Measurements from ENCODE around the gene QRFPR. TPM values are rescaled to one million over a fixed set of nuclear protein-coding genes. Genes with fewer than 3 reads are reported as not detected.

Gene QRFPR
- not detected in 2 replicates for total RNA-seq

GRCh38 chr4:121380776-121381462 is at the start of gene QRFPR:
Gene QRFPR, minus strand, starts transcription at chr4:121381018. Its CDS starts 371 bp downstream, at chr4:121380647.

Other genes starting within 250 kb of the QRFPR start
- 0.20 and 0.26 TPM in 2 replicates for gene TNIP3, start 216.7 kb downstream of the QRFPR start, total RNA-seq

Measured in smooth muscle cell of the pulmonary artery (primary cell).